Fibroblast of villous mesenchyme (primary cell): ENCODE results near the gene ZNF23. TPM values are rescaled to one million over a fixed set of nuclear protein-coding genes. Genes with fewer than 3 reads are reported as not detected.
"Not testable (repeated sequence)": the region's sequence is repeated elsewhere in the genome, so short reads cannot be mapped to it uniquely, and the experiment has no call there.

Experiments
- DNase-seq: peaks from one replicate; pipeline ENCODE4 v3.0.0-alpha.2; 2010; ENCODE audit warnings: low read depth
- H3K4me3 ChIP-seq: 2 replicates; pipeline ENCODE4 v1.5.1; 2011; ENCODE audit warnings: low read depth, mild to moderate bottlenecking, low read length
- CTCF ChIP-seq: IDR thresholded peaks from 2 replicates; pipeline ENCODE4 v1.5.1; 2012; ENCODE audit warnings: low read depth, mild to moderate bottlenecking, low read length; ENCODE audit not compliant: insufficient read depth
- total RNA-seq: library from RNA; depleted of rRNA; stranded (reverse); fragments of >200 nt; gene quantifications from 2 replicates; pipeline ENCODE4 v1.2.3, GENCODE V29; 2012

The ZNF23 gene
- total RNA-seq = 13.5 and 14.7 TPM in 2 replicates

DNA sequence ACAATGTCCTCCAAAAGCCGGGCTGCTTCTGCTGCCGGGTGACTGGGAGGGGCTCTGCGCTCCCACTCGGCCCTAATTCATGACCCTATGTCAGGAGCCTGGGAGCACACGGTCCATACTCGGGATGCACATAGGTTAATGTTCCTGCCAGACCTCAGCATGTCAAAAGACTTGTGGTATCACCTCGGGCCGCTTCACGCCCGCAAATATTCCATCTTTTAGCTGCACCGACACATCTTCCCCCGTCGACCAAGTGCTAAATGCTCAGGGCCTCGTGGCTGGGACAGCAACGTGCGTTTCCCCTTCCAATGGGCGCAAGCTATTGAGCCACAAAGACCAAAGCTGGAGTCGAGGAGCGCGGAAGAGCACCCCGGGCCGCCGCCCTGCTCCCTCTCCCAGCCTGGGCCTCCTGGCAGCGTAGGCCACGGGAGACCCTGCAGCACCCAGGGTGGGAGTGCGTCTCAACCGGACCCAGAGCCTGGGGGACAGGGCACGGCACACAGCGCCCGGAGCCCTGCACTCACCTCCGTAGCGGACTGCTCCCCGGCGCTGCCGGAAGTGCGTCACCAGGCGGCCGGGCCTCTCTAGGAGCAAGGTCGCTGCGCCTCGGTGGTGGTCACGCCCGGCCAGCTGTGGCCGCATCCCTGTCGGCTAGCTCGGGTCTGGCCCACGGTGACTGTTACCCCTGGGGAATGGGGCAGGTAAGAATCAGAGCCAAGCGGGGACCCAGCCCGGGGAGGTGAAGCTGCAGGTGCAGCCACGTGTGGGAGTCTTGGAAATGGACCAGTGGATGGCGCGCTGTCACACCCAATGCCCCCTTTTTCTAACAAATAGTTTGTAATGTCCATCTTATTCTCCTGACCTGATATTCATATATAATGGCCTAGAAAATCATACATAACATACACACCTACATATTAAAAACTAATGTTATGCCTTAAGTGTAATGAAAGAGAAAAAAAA is at the start of gene ZNF23:
ZNF23 (minus strand) TSS at position 562 of the 963 bp plus-strand sequence. CDS start 5,451 bp downstream, outside the sequence.
- DNase-seq = peak; percentile 82
- TF ChIP-seq CTCF = peak; percentile 4
- H3K4me3 ChIP-seq = peak within 1 kb of the TSS; percentile 98

DNA sequence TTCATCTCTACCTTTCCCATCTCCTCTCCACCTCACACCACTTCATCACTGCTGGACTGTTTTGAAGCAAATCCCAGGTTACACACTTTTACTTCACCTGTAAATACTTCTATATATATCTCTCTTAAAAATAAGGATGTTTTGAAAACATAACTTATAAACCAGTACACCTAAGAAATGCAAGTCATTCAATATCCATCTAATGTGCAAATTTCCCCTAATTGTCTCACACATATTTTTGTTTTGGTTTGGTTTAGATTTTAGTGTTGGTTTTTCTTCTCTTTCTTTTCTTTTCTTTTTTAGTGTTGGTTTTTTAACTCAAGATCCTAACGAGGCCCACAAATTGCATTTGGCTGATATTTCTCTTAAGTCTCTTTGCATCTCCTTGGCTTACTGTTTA is 45.0 kb upstream of the ZNF23 start:
- H3K4me3 ChIP-seq = no peak overlapping the region
- DNase-seq = no peak
- TF ChIP-seq CTCF = no peak

- no peak for DNase-seq
- H3K4me3 ChIP-seq = no peak overlapping the region
- no peak for TF ChIP-seq CTCF
Measured at GRCh38 chr16:71504901-71505300, 42.9 kb upstream of the ZNF23 start.

DNA sequence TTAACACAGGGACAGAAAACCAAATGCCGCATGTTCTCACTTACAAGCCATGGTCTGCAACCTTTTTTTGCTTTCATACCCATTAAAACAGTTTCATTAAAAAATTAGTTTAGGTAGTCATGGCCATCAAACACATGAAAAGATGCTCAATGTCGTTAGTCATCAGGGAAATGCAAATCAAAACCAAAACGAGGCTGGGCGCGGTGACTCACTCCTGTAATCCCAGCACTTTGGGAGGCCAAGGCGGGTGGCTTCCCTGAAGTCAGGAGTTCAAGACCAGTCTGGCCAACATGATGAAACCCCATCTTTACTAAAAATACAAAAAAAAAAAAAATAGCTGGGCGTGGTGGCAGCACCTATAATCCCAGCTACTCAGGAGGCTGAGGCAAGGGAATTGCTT is 42.0 kb upstream of the ZNF23 start:
- not testable (repeated sequence) for H3K4me3 ChIP-seq, DNase-seq

DNA sequence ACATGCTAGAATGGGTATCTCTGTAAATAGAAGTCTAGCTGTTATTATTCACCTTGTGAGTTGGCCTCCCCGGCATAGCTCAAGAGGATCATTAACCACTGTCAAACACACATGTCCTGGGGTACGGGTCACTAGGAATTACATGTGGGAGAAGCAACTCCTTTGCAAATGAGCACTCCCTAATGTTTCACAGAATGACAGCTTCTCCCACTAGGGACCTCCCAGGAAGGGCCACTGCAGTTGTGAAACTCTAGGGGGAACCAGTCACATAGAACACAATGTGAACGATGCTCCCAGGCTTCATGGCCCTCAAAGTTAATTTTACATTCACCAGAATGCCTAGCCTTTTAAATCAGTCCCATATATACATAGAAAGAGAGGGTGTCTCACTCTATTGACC is 39.5 kb upstream of the ZNF23 start:
- no peak for TF ChIP-seq CTCF
- H3K4me3 ChIP-seq = no peak overlapping the region
- DNase-seq = no peak

DNA sequence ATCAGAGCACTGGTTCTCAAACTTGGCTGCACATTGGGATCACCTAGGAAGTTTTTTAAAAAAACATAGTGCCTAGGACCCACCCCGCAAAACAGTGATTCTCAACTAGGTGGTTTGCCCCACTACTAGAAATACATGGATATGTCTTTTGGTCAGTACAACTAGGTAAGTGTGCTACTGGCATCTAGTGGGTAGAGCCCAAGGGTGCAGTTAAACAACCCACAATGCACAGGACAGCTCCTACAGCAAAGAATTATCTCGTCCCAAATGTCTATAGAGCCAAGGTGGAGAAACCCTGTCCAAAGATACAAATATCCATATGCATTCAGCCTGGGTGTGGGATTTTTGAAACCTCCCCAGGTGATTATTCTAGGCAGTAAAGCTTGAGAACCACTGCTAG is 38.9 kb upstream of the ZNF23 start:
- no peak for TF ChIP-seq CTCF

DNA sequence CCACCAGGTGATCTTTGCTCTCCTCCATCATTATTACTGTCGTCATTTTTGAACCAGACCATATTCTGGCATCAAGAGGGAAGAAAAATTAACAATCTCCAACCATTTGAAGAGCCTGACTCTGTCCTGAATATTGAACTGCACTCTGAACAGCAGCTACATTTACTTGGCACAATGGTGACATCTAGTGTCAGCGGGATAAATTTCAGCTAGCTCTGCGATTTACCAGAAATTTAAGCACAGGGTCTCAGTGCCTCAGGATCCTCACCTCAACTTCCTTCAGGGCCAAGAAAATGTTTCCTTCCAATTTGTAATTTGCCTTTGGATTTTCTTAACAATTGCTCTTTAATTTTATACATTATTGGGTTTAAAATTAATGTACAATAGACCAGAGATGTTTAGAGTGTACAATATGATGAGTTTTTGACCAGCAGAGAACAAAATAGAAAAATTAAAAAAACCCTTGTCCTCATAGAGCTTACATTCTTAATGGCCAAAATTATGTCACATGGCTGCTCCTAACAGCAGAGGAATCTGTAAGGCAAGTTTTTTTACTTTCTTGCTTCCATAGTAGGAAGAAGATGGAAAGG is 37.8 kb upstream of the ZNF23 start:
- TF ChIP-seq CTCF = peak; percentile 74
- peak; percentile 73 for DNase-seq
- H3K4me3 ChIP-seq = no peak overlapping the region

More for the DNA sequence above, 38.9 kb upstream of the ZNF23 start:
- H3K4me3 ChIP-seq = no peak overlapping the region
- DNase-seq = no peak
